Measurements from ENCODE around the gene HTATSF1. TPM values are rescaled to one million over a fixed set of nuclear protein-coding genes. Genes with fewer than 3 reads are reported as not detected.

Gene HTATSF1
- total and polyA plus RNA-seq, 9 of the 15 experiments (the other 6 are each of a cell fraction or from before 2014, with no cell fraction given): 2.6 to 87.7 (median 42.2) TPM

GRCh38 chrX:136531951-136532350 is 34.6 kb downstream of the HTATSF1 start, which contains the start of gene VGLL1 (continued):
- TF ChIP-seq AFF1 (IDR thresholded peaks at IDR 0.05; ENCODE audit: low read depth in 1 of 2, partially characterized antibody in 2 of 2) (no peak), ZBTB1 (CRISPR knock-in tag; IDR thresholded peaks at IDR 0.05; ENCODE audit: borderline replicate concordance, low read depth) (no peak), MLX (CRISPR knock-in tag; conservative IDR thresholded peaks at IDR 0.05) (no peak), RBM34 (IDR thresholded peaks at IDR 0.05; ENCODE audit: borderline replicate concordance, insufficient read depth, low read length) (no peak), SAFB2 (IDR thresholded peaks at IDR 0.05; ENCODE audit: borderline replicate concordance, low read depth, low read length, severe bottlenecking) (no peak), PURB (CRISPR knock-in tag; IDR thresholded peaks at IDR 0.05; ENCODE audit: low read depth) (no peak), GABPA (tag; conservative IDR thresholded peaks at IDR 0.05; ENCODE audit: low read depth) (no peak), NR4A1 (CRISPR knock-in tag; IDR thresholded peaks at IDR 0.05) (no peak), NR4A1 (tag; IDR thresholded peaks at IDR 0.05) (no peak), ILK (tag; IDR thresholded peaks at IDR 0.05; ENCODE audit: borderline replicate concordance, low read depth) (no peak), MITF (IDR thresholded peaks at IDR 0.05) (no peak), ZNF609 (CRISPR knock-in tag; IDR thresholded peaks at IDR 0.05; ENCODE audit: borderline replicate concordance) (no peak), KLF10 (CRISPR knock-in tag; IDR thresholded peaks at IDR 0.05) (no peak), ZNF551 (CRISPR knock-in tag; IDR thresholded peaks at IDR 0.05) (no peak)

Measured in K562 (cell line).